ENCODE data around the gene TEF. TPM values are rescaled to one million over a fixed set of nuclear protein-coding genes. Genes with fewer than 3 reads are reported as not detected.

TEF gene
- polyA plus RNA-seq, 2 donors = 8.5 to 9.5 TPM

- H3K36me3 ChIP-seq (ENCODE audit: control insufficient read depth in 2 of 2, insufficient read depth in 2 of 2, low read length in 1 of 2) = peaks cover 14 to 77% of the 10 kb centered on the region in 2 donors
- peaks cover 0 to 2% of the 10 kb centered on the region in 2 donors for H3K9me3 ChIP-seq (ENCODE audit: control insufficient read depth in 2 of 2, insufficient read depth in 1 of 2, low read depth in 1 of 2, low read length in 1 of 2)
- no peak overlapping the region for H3K4me3 ChIP-seq (ENCODE audit: low read depth in 1 of 2, low read length in 2 of 2)
- no peak overlapping the region for H3K27ac ChIP-seq (ENCODE audit: low read depth in 2 of 2, low read length in 1 of 2)
- no peaks in the 10 kb centered on the region for H3K27me3 ChIP-seq (ENCODE audit: control insufficient read depth in 1 of 2, insufficient read depth in 2 of 2, low read length in 2 of 2)
- H3K4me1 ChIP-seq (ENCODE audit: control insufficient read depth in 2 of 2, insufficient read depth in 2 of 2, low read length in 1 of 2) = no peaks in the 10 kb centered on the region
- 83 to 89% methylated on average over 5 of the region's 5 CpGs for WGBS, 2 donors
Measured at GRCh38 chr22:41351011-41351410, 30.7 kb upstream of the TEF start.

- 59 to 64% methylated on average over 6 of the region's 6 CpGs for WGBS, 2 donors
- peaks cover 16 to 80% of the 10 kb centered on the region in 2 donors for H3K36me3 ChIP-seq (ENCODE audit: control insufficient read depth in 2 of 2, insufficient read depth in 2 of 2, low read length in 1 of 2)
- no peaks in the 10 kb centered on the region for H3K27me3 ChIP-seq (ENCODE audit: control insufficient read depth in 1 of 2, insufficient read depth in 2 of 2, low read length in 2 of 2)
- H3K27ac ChIP-seq (ENCODE audit: low read depth in 2 of 2, low read length in 1 of 2) = no peak overlapping the region
- peaks cover 0 to 2% of the 10 kb centered on the region in 2 donors for H3K9me3 ChIP-seq (ENCODE audit: control insufficient read depth in 2 of 2, insufficient read depth in 1 of 2, low read depth in 1 of 2, low read length in 1 of 2)
- no peaks in the 10 kb centered on the region for H3K4me1 ChIP-seq (ENCODE audit: control insufficient read depth in 2 of 2, insufficient read depth in 2 of 2, low read length in 1 of 2)
- no peak overlapping the region for H3K4me3 ChIP-seq (ENCODE audit: low read depth in 1 of 2, low read length in 2 of 2)
Measured at GRCh38 chr22:41352058-41352457, 29.7 kb upstream of the TEF start.

GRCh38 chr22:41353862-41354575, 27.7 kb upstream of the TEF start:
- peaks cover 25 to 75% of the 10 kb centered on the region in 2 donors for H3K36me3 ChIP-seq (ENCODE audit: control insufficient read depth in 2 of 2, insufficient read depth in 2 of 2, low read length in 1 of 2)
- H3K4me3 ChIP-seq (ENCODE audit: low read depth in 1 of 2, low read length in 2 of 2) = no peak overlapping the region
- no peaks in the 10 kb centered on the region for H3K4me1 ChIP-seq (ENCODE audit: control insufficient read depth in 2 of 2, insufficient read depth in 2 of 2, low read length in 1 of 2)
- no peaks in the 10 kb centered on the region for H3K27me3 ChIP-seq (ENCODE audit: control insufficient read depth in 1 of 2, insufficient read depth in 2 of 2, low read length in 2 of 2)
- H3K9me3 ChIP-seq (ENCODE audit: control insufficient read depth in 2 of 2, insufficient read depth in 1 of 2, low read depth in 1 of 2, low read length in 1 of 2) = peaks cover 0 to 2% of the 10 kb centered on the region in 2 donors
- H3K27ac ChIP-seq (ENCODE audit: low read depth in 2 of 2, low read length in 1 of 2) = no peak overlapping the region
- 85 to 86% methylated on average over 10 of the region's 10 CpGs for WGBS, 2 donors

- Histone ChIP-seq H3K27me3 (ENCODE audit: control insufficient read depth in 1 of 2, insufficient read depth in 2 of 2, low read length in 2 of 2) (no peaks in the 10 kb centered on the region), H3K9me3 (ENCODE audit: control insufficient read depth in 2 of 2, insufficient read depth in 1 of 2, low read depth in 1 of 2, low read length in 1 of 2) (no peaks in the 10 kb centered on the region), H3K27ac (ENCODE audit: low read depth in 2 of 2, low read length in 1 of 2) (no peak overlapping the region), H3K36me3 (ENCODE audit: control insufficient read depth in 2 of 2, insufficient read depth in 2 of 2, low read length in 1 of 2) (peaks cover 21 to 67% of the 10 kb centered on the region in 2 donors), H3K4me3 (ENCODE audit: low read depth in 1 of 2, low read length in 2 of 2) (no peak overlapping the region), H3K4me1 (ENCODE audit: control insufficient read depth in 2 of 2, insufficient read depth in 2 of 2, low read length in 1 of 2) (no peaks in the 10 kb centered on the region)
- WGBS, 2 donors = 78 to 84% methylated on average over 10 of the region's 10 CpGs
Measured at GRCh38 chr22:41354979-41355378, 26.8 kb upstream of the TEF start.

- Histone ChIP-seq H3K9me3 (ENCODE audit: control insufficient read depth in 2 of 2, insufficient read depth in 1 of 2, low read depth in 1 of 2, low read length in 1 of 2) (no peaks in the 10 kb centered on the region), H3K27ac (ENCODE audit: low read depth in 2 of 2, low read length in 1 of 2) (no peak overlapping the region), H3K36me3 (ENCODE audit: control insufficient read depth in 2 of 2, insufficient read depth in 2 of 2, low read length in 1 of 2) (peaks cover 21 to 63% of the 10 kb centered on the region in 2 donors), H3K27me3 (ENCODE audit: control insufficient read depth in 1 of 2, insufficient read depth in 2 of 2, low read length in 2 of 2) (no peaks in the 10 kb centered on the region), H3K4me3 (ENCODE audit: low read depth in 1 of 2, low read length in 2 of 2) (no peak overlapping the region), H3K4me1 (ENCODE audit: control insufficient read depth in 2 of 2, insufficient read depth in 2 of 2, low read length in 1 of 2) (no peaks in the 10 kb centered on the region)
- WGBS, 2 donors = 95 to 97% methylated on average over 17 of the region's 17 CpGs
Measured at GRCh38 chr22:41355895-41356294, 25.8 kb upstream of the TEF start.

GRCh38 chr22:41356430-41357028, 25.2 kb upstream of the TEF start:
- Histone ChIP-seq H3K4me1 (ENCODE audit: control insufficient read depth in 2 of 2, insufficient read depth in 2 of 2, low read length in 1 of 2) (no peaks in the 10 kb centered on the region), H3K9me3 (ENCODE audit: control insufficient read depth in 2 of 2, insufficient read depth in 1 of 2, low read depth in 1 of 2, low read length in 1 of 2) (no peaks in the 10 kb centered on the region), H3K27me3 (ENCODE audit: control insufficient read depth in 1 of 2, insufficient read depth in 2 of 2, low read length in 2 of 2) (no peaks in the 10 kb centered on the region), H3K36me3 (ENCODE audit: control insufficient read depth in 2 of 2, insufficient read depth in 2 of 2, low read length in 1 of 2) (peaks cover 21 to 57% of the 10 kb centered on the region in 2 donors), H3K27ac (ENCODE audit: low read depth in 2 of 2, low read length in 1 of 2) (no peak overlapping the region), H3K4me3 (ENCODE audit: low read depth in 1 of 2, low read length in 2 of 2) (no peak overlapping the region)
- 91 to 92% methylated on average over 25 of the region's 25 CpGs for WGBS, 2 donors

GRCh38 chr22:41357191-41357590, 24.6 kb upstream of the TEF start:
- H3K4me3 ChIP-seq (ENCODE audit: low read depth in 1 of 2, low read length in 2 of 2) = no peak overlapping the region
- H3K36me3 ChIP-seq (ENCODE audit: control insufficient read depth in 2 of 2, insufficient read depth in 2 of 2, low read length in 1 of 2) = peaks cover 21 to 54% of the 10 kb centered on the region in 2 donors
- no peaks in the 10 kb centered on the region for H3K9me3 ChIP-seq (ENCODE audit: control insufficient read depth in 2 of 2, insufficient read depth in 1 of 2, low read depth in 1 of 2, low read length in 1 of 2)
- no peaks in the 10 kb centered on the region for H3K27me3 ChIP-seq (ENCODE audit: control insufficient read depth in 1 of 2, insufficient read depth in 2 of 2, low read length in 2 of 2)
- 89 to 98% methylated on average over 14 to 16 of the region's 16 CpGs for WGBS, 2 donors
- no peak overlapping the region for H3K27ac ChIP-seq (ENCODE audit: low read depth in 2 of 2, low read length in 1 of 2)
- no peaks in the 10 kb centered on the region for H3K4me1 ChIP-seq (ENCODE audit: control insufficient read depth in 2 of 2, insufficient read depth in 2 of 2, low read length in 1 of 2)

- H3K27me3 ChIP-seq (ENCODE audit: control insufficient read depth in 1 of 2, insufficient read depth in 2 of 2, low read length in 2 of 2) = no peaks in the 10 kb centered on the region
- H3K4me3 ChIP-seq (ENCODE audit: low read depth in 1 of 2, low read length in 2 of 2) = no peak overlapping the region
- no peaks in the 10 kb centered on the region for H3K4me1 ChIP-seq (ENCODE audit: control insufficient read depth in 2 of 2, insufficient read depth in 2 of 2, low read length in 1 of 2)
- peaks cover 21 to 44% of the 10 kb centered on the region in 2 donors for H3K36me3 ChIP-seq (ENCODE audit: control insufficient read depth in 2 of 2, insufficient read depth in 2 of 2, low read length in 1 of 2)
- no peaks in the 10 kb centered on the region for H3K9me3 ChIP-seq (ENCODE audit: control insufficient read depth in 2 of 2, insufficient read depth in 1 of 2, low read depth in 1 of 2, low read length in 1 of 2)
- H3K27ac ChIP-seq (ENCODE audit: low read depth in 2 of 2, low read length in 1 of 2) = no peak overlapping the region
- WGBS, 2 donors = 79 to 85% methylated on average over 16 to 17 of the region's 17 CpGs
Measured at GRCh38 chr22:41358927-41359326, 22.8 kb upstream of the TEF start.

GRCh38 chr22:41359376-41359775, 22.4 kb upstream of the TEF start:
- no peaks in the 10 kb centered on the region for H3K4me1 ChIP-seq (ENCODE audit: control insufficient read depth in 2 of 2, insufficient read depth in 2 of 2, low read length in 1 of 2)
- no peaks in the 10 kb centered on the region for H3K27me3 ChIP-seq (ENCODE audit: control insufficient read depth in 1 of 2, insufficient read depth in 2 of 2, low read length in 2 of 2)
- WGBS, 2 donors = 77 to 79% methylated on average over 4 of the region's 4 CpGs
- no peak overlapping the region for H3K4me3 ChIP-seq (ENCODE audit: low read depth in 1 of 2, low read length in 2 of 2)
- peaks cover 21 to 40% of the 10 kb centered on the region in 2 donors for H3K36me3 ChIP-seq (ENCODE audit: control insufficient read depth in 2 of 2, insufficient read depth in 2 of 2, low read length in 1 of 2)
- H3K9me3 ChIP-seq (ENCODE audit: control insufficient read depth in 2 of 2, insufficient read depth in 1 of 2, low read depth in 1 of 2, low read length in 1 of 2) = no peaks in the 10 kb centered on the region
- no peak overlapping the region for H3K27ac ChIP-seq (ENCODE audit: low read depth in 2 of 2, low read length in 1 of 2)

- Histone ChIP-seq H3K4me3 (ENCODE audit: low read depth in 1 of 2, low read length in 2 of 2) (no peak overlapping the region), H3K4me1 (ENCODE audit: control insufficient read depth in 2 of 2, insufficient read depth in 2 of 2, low read length in 1 of 2) (peaks cover 0 to 2% of the 10 kb centered on the region in 2 donors), H3K36me3 (ENCODE audit: control insufficient read depth in 2 of 2, insufficient read depth in 2 of 2, low read length in 1 of 2) (peaks cover 20 to 34% of the 10 kb centered on the region in 2 donors), H3K9me3 (ENCODE audit: control insufficient read depth in 2 of 2, insufficient read depth in 1 of 2, low read depth in 1 of 2, low read length in 1 of 2) (no peaks in the 10 kb centered on the region), H3K27ac (ENCODE audit: low read depth in 2 of 2, low read length in 1 of 2) (no peak overlapping the region), H3K27me3 (ENCODE audit: control insufficient read depth in 1 of 2, insufficient read depth in 2 of 2, low read length in 2 of 2) (no peaks in the 10 kb centered on the region)
- 47 to 65% methylated on average over 11 of the region's 11 CpGs for WGBS, 2 donors
Measured at GRCh38 chr22:41360126-41360525, 21.6 kb upstream of the TEF start.
